ENCODE data around the gene MLPH. TPM values are rescaled to one million over a fixed set of nuclear protein-coding genes. Genes with fewer than 3 reads are reported as not detected.

The MLPH gene
- total RNA-seq, 1 donor from 2014 or later = not detected

GRCh38 chr2:237602409-237602808 is 115.4 kb downstream of the MLPH start:
- H3K9me3 ChIP-seq (ENCODE audit: control insufficient read depth in 3 of 3, low read length in 3 of 3) = no peaks in the 10 kb centered on the region
- H3K9ac ChIP-seq (ENCODE audit: low read depth in 1 of 3, low read length in 3 of 3) = no peak overlapping the region
- H3K36me3 ChIP-seq (ENCODE audit: control insufficient read depth in 3 of 3, insufficient read depth in 3 of 3, low read length in 3 of 3) = no peaks in the 10 kb centered on the region
- H3K27me3 ChIP-seq (ENCODE audit: control insufficient read depth in 3 of 3, insufficient read depth in 3 of 3, low read length in 3 of 3) = no peaks in the 10 kb centered on the region
- peaks cover 21 to 43% (median 25%) of the 10 kb centered on the region in 3 donors for H3K4me1 ChIP-seq (ENCODE audit: control insufficient read depth in 3 of 3, insufficient read depth in 3 of 3, low read length in 3 of 3)
- no peak overlapping the region for H3K4me3 ChIP-seq (ENCODE audit: low read length in 3 of 3)
- H3K27ac ChIP-seq (ENCODE audit: low read depth, low read length) = no peak overlapping the region

- Histone ChIP-seq H3K4me3 (ENCODE audit: low read length in 3 of 3) (peak overlapping the region in 1 of 3 donors; percentile 49), H3K27me3 (ENCODE audit: control insufficient read depth in 3 of 3, insufficient read depth in 3 of 3, low read length in 3 of 3) (no peaks in the 10 kb centered on the region), H3K9me3 (ENCODE audit: control insufficient read depth in 3 of 3, low read length in 3 of 3) (no peaks in the 10 kb centered on the region), H3K4me1 (ENCODE audit: control insufficient read depth in 3 of 3, insufficient read depth in 3 of 3, low read length in 3 of 3) (peaks cover 21 to 39% (median 25%) of the 10 kb centered on the region in 3 donors), H3K36me3 (ENCODE audit: control insufficient read depth in 3 of 3, insufficient read depth in 3 of 3, low read length in 3 of 3) (no peaks in the 10 kb centered on the region), H3K27ac (ENCODE audit: low read depth, low read length) (peak overlapping the region; percentile 10), H3K9ac (ENCODE audit: low read depth in 1 of 3, low read length in 3 of 3) (peak overlapping the region in 2 of 3 donors; percentile 4 to 38)
Measured at GRCh38 chr2:237603049-237603717, 116.1 kb downstream of the MLPH start.

GRCh38 chr2:237603718-237604362 is 116.8 kb downstream of the MLPH start:
- Histone ChIP-seq H3K4me3 (ENCODE audit: low read length in 3 of 3) (peak overlapping the region in 2 of 3 donors; percentile 24 to 49), H3K36me3 (ENCODE audit: control insufficient read depth in 3 of 3, insufficient read depth in 3 of 3, low read length in 3 of 3) (no peaks in the 10 kb centered on the region), H3K9ac (ENCODE audit: low read depth in 1 of 3, low read length in 3 of 3) (peak overlapping the region; percentile 8 to 38 (median 35)), H3K4me1 (ENCODE audit: control insufficient read depth in 3 of 3, insufficient read depth in 3 of 3, low read length in 3 of 3) (peaks cover 21 to 35% (median 25%) of the 10 kb centered on the region in 3 donors), H3K27ac (ENCODE audit: low read depth, low read length) (peak overlapping the region; percentile 10), H3K27me3 (ENCODE audit: control insufficient read depth in 3 of 3, insufficient read depth in 3 of 3, low read length in 3 of 3) (no peaks in the 10 kb centered on the region), H3K9me3 (ENCODE audit: control insufficient read depth in 3 of 3, low read length in 3 of 3) (no peaks in the 10 kb centered on the region)

GRCh38 chr2:237604391-237604790 is 117.3 kb downstream of the MLPH start:
- Histone ChIP-seq H3K4me3 (ENCODE audit: low read length in 3 of 3) (no peak overlapping the region), H3K9ac (ENCODE audit: low read depth in 1 of 3, low read length in 3 of 3) (no peak overlapping the region), H3K27ac (ENCODE audit: low read depth, low read length) (no peak overlapping the region), H3K4me1 (ENCODE audit: control insufficient read depth in 3 of 3, insufficient read depth in 3 of 3, low read length in 3 of 3) (peaks cover 21 to 31% (median 23%) of the 10 kb centered on the region in 3 donors), H3K36me3 (ENCODE audit: control insufficient read depth in 3 of 3, insufficient read depth in 3 of 3, low read length in 3 of 3) (no peaks in the 10 kb centered on the region), H3K9me3 (ENCODE audit: control insufficient read depth in 3 of 3, low read length in 3 of 3) (no peaks in the 10 kb centered on the region), H3K27me3 (ENCODE audit: control insufficient read depth in 3 of 3, insufficient read depth in 3 of 3, low read length in 3 of 3) (no peaks in the 10 kb centered on the region)

Small RNA genes lying within 50 kb of the gene (small RNA-seq; reads per million reads assigned to genes)
- gene MIR6811 (not detected), gene RNU6-1140P (not detected)

Other genes starting within 250 kb of the MLPH start
- 365 TPM for gene COL6A3, start 73.1 kb upstream of the MLPH start, total RNA-seq
- gene PRLH, start 79.3 kb downstream of the MLPH start, total RNA-seq = not detected
- 1.0 TPM for gene RAB17, start 103.5 kb downstream of the MLPH start, total RNA-seq
- gene LRRFIP1, start 140.3 kb downstream of the MLPH start, total RNA-seq = 65.8 TPM